Measurements from ENCODE around the gene ZNF407. TPM values are rescaled to one million over a fixed set of nuclear protein-coding genes. Genes with fewer than 3 reads are reported as not detected.

The ZNF407 gene
- polyA plus RNA-seq, 1 experiment, result 5.8 TPM

GRCh38 chr18:75048776-75049454 is 451.2 kb downstream of the ZNF407 start:
- Histone ChIP-seq H3K4me3 (ENCODE audit: low read depth, low read length) (no peak overlapping the region), H3K27ac (ENCODE audit: low read depth, low read length) (no peak overlapping the region), H3K9me3 (ENCODE audit: control insufficient read depth, insufficient read depth, low read length) (no peaks in the 10 kb centered on the region), H3K27me3 (ENCODE audit: control insufficient read depth, insufficient read depth, low read length) (no peaks in the 10 kb centered on the region)
- ChIA-PET POLR2A (no interaction called here), CTCF (interaction anchor here (1.6 kb wide), 1 partner anchor 13 kb away, joined by 3 read pairs; no protein-coding TSS in a partner anchor)
- no peak for TF ChIP-seq CTCF (IDR thresholded peaks at IDR 0.05; ENCODE audit: low read depth, low read length)
- DNase-seq (ENCODE audit: low read depth, low spot score), result no peak

GRCh38 chr18:75049455-75049789 is 451.8 kb downstream of the ZNF407 start:
- H3K9me3 ChIP-seq (ENCODE audit: control insufficient read depth, insufficient read depth, low read length), result no peaks in the 10 kb centered on the region
- CTCF ChIA-PET, result interaction anchor here (0.5 to 4.3 kb wide), 3 partner anchors 9 to 82 kb away, joined by 3 to 17 read pairs (median 4); no protein-coding TSS in a partner anchor
- no peaks in the 10 kb centered on the region for H3K27me3 ChIP-seq (ENCODE audit: control insufficient read depth, insufficient read depth, low read length)
- POLR2A ChIA-PET, result no interaction called here
- no peak overlapping the region for H3K4me3 ChIP-seq (ENCODE audit: low read depth, low read length)
- no peak for DNase-seq (ENCODE audit: low read depth, low spot score)
- no peak overlapping the region for H3K27ac ChIP-seq (ENCODE audit: low read depth, low read length)
- no peak for TF ChIP-seq CTCF (IDR thresholded peaks at IDR 0.05; ENCODE audit: low read depth, low read length)

GRCh38 chr18:75051757-75052156 is 454.1 kb downstream of the ZNF407 start:
- Histone ChIP-seq H3K27ac (ENCODE audit: low read depth, low read length) (no peak overlapping the region), H3K4me3 (ENCODE audit: low read depth, low read length) (no peak overlapping the region), H3K9me3 (ENCODE audit: control insufficient read depth, insufficient read depth, low read length) (no peaks in the 10 kb centered on the region), H3K27me3 (ENCODE audit: control insufficient read depth, insufficient read depth, low read length) (no peaks in the 10 kb centered on the region)
- TF ChIP-seq CTCF (IDR thresholded peaks at IDR 0.05; ENCODE audit: low read depth, low read length), result no peak
- ChIA-PET CTCF (interaction anchor here (4.3 kb wide), 1 partner anchor 11 kb away, joined by 17 read pairs; no protein-coding TSS in a partner anchor), POLR2A (no interaction called here)
- DNase-seq (ENCODE audit: low read depth, low spot score), result no peak

GRCh38 chr18:75052475-75052874 is 454.8 kb downstream of the ZNF407 start:
- CTCF ChIA-PET, result interaction anchor here (4.3 kb wide), 1 partner anchor 12 kb away, joined by 17 read pairs; no protein-coding TSS in a partner anchor
- H3K27me3 ChIP-seq (ENCODE audit: control insufficient read depth, insufficient read depth, low read length), result no peaks in the 10 kb centered on the region
- TF ChIP-seq CTCF (IDR thresholded peaks at IDR 0.05; ENCODE audit: low read depth, low read length), result no peak
- no peak overlapping the region for H3K4me3 ChIP-seq (ENCODE audit: low read depth, low read length)
- no peak overlapping the region for H3K27ac ChIP-seq (ENCODE audit: low read depth, low read length)
- no peaks in the 10 kb centered on the region for H3K9me3 ChIP-seq (ENCODE audit: control insufficient read depth, insufficient read depth, low read length)
- no peak for DNase-seq (ENCODE audit: low read depth, low spot score)
- POLR2A ChIA-PET, result no interaction called here

GRCh38 chr18:75053028-75053629 is 455.5 kb downstream of the ZNF407 start:
- Histone ChIP-seq H3K9me3 (ENCODE audit: control insufficient read depth, insufficient read depth, low read length) (no peaks in the 10 kb centered on the region), H3K27me3 (ENCODE audit: control insufficient read depth, insufficient read depth, low read length) (no peaks in the 10 kb centered on the region), H3K4me3 (ENCODE audit: low read depth, low read length) (no peak overlapping the region), H3K27ac (ENCODE audit: low read depth, low read length) (no peak overlapping the region)
- no peak for DNase-seq (ENCODE audit: low read depth, low spot score)
- CTCF ChIA-PET, result interaction anchor here (4.3 kb wide), 1 partner anchor 12 kb away, joined by 17 read pairs; no protein-coding TSS in a partner anchor
- POLR2A ChIA-PET, result no interaction called here
- no peak for TF ChIP-seq CTCF (IDR thresholded peaks at IDR 0.05; ENCODE audit: low read depth, low read length)
